Parathyroid adenoma (tissue), 2 donors: Measurements from ENCODE around the gene AKT3.

Experiments used
- H2AFZ ChIP-seq: fragments of 300-600 bp; sonication (generic); one replicate; pipeline ENCODE4 v1.7.0; 2017; ENCODE audit warnings: antibody characterized with exemption, mild to moderate bottlenecking
- H3K27ac ChIP-seq: fragments of 300-600 bp; sonication (generic); one replicate; pipeline ENCODE4 v1.7.0; 2017
- H3K27me3 ChIP-seq: fragments of 300-600 bp; sonication (generic); one replicate; pipeline ENCODE4 v1.7.0; 2017; ENCODE audit warnings: low read length; ENCODE audit not compliant: control insufficient read depth, insufficient read depth
- H3K36me3 ChIP-seq: fragments of 300-600 bp; sonication (generic); one replicate; pipeline ENCODE4 v1.7.0; 2017; ENCODE audit warnings: low read length; ENCODE audit not compliant: control insufficient read depth, insufficient read depth
- H3K4me1 ChIP-seq: fragments of 300-600 bp; sonication (generic); one replicate; pipeline ENCODE4 v1.7.0; 2017; ENCODE audit warnings: control low read depth
- H3K4me2 ChIP-seq: fragments of 300-600 bp; sonication (generic); one replicate; pipeline ENCODE4 v1.7.0; 2017; ENCODE audit warnings: low read length
- H3K4me3 ChIP-seq: fragments of 300-600 bp; sonication (generic); one replicate; pipeline ENCODE4 v1.7.0; 2017; ENCODE audit warnings: low read depth, low read length
- H3K79me2 ChIP-seq: fragments of 300-600 bp; sonication (generic); one replicate; pipeline ENCODE4 v1.7.0; 2017; ENCODE audit warnings: control low read depth
- H3K9ac ChIP-seq: fragments of 300-600 bp; sonication (generic); one replicate; pipeline ENCODE4 v1.7.0; 2017; ENCODE audit warnings: mild to moderate bottlenecking
- H3K9me3 ChIP-seq: fragments of 300-600 bp; sonication (generic); one replicate; pipeline ENCODE4 v1.7.0; 2017; ENCODE audit warnings: low read length; ENCODE audit not compliant: control insufficient read depth
- CTCF ChIP-seq: fragments of 300-600 bp; sonication (generic); IDR thresholded peaks from one replicate; pipeline ENCODE4 v1.7.0; 2017; ENCODE audit warnings: antibody characterized with exemption, mild to moderate bottlenecking
- donor health status: primary hyperparathyroidism.

AKT3 gene

DNA sequence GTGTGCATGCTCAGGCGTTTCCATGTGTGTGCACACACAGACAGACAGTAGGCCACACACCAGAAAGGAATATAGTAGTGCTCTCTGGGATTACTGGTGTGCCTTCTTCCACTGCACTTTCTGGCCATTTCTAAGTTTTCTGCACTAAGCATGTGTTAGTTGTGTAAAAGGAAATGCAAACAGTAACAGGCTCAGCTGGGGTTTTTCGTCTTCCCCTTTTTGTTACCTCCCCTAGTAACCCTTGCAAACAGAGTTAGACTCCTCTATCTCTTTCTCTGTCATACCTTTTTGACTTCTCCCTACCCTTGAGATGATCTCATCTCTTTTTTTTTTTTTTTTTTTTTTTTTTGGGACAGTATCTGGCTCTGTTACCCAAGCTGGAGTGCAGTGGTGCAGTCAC lies 398.0 kb downstream of the AKT3 start:
- H3K9ac ChIP-seq, result no peak overlapping the region
- no peak overlapping the region for H3K4me3 ChIP-seq
- H3K4me1 ChIP-seq, result no peaks in the 10 kb centered on the region
- TF ChIP-seq CTCF, result no peak
- no peaks in the 10 kb centered on the region for H3K27me3 ChIP-seq
- H3K4me2 ChIP-seq, result no peak overlapping the region
- no peak overlapping the region for H2AFZ ChIP-seq
- H3K9me3 ChIP-seq, result no peaks in the 10 kb centered on the region
- no peaks in the 10 kb centered on the region for H3K79me2 ChIP-seq
- H3K27ac ChIP-seq, result no peak overlapping the region
- no peaks in the 10 kb centered on the region for H3K36me3 ChIP-seq

DNA sequence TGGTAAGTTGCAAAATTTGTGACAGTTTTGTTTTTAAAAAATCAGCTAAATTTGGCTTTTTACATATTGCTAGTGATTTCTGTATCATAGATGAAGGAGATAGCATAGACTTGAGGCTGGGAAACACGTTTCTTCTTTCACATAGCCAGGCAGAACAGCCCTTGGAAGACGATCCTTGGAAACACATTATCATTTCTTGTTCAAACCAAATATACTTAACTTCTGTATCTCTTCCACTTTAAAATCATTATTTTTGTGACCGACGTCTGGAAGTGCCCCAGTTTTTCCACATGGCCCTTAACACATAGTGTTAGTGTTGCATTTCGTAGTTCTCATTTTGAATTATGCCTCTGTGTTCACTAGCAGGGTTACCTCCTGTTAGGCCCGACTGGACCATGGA lies 400.7 kb downstream of the AKT3 start:
- Histone ChIP-seq H3K4me1 (no peaks in the 10 kb centered on the region), H3K9me3 (no peaks in the 10 kb centered on the region), H3K36me3 (no peaks in the 10 kb centered on the region), H2AFZ (no peak overlapping the region), H3K4me3 (no peak overlapping the region), H3K9ac (no peak overlapping the region), H3K79me2 (no peaks in the 10 kb centered on the region), H3K4me2 (no peak overlapping the region), H3K27ac (no peak overlapping the region), H3K27me3 (no peaks in the 10 kb centered on the region)
- TF ChIP-seq CTCF, result no peak

- H3K27ac ChIP-seq, result no peak overlapping the region
- no peak overlapping the region for H2AFZ ChIP-seq
- H3K79me2 ChIP-seq, result no peaks in the 10 kb centered on the region
- H3K4me3 ChIP-seq, result no peak overlapping the region
- H3K4me2 ChIP-seq, result no peak overlapping the region
- H3K9me3 ChIP-seq, result no peaks in the 10 kb centered on the region
- no peaks in the 10 kb centered on the region for H3K27me3 ChIP-seq
- no peak overlapping the region for H3K9ac ChIP-seq
- no peak for TF ChIP-seq CTCF
- H3K4me1 ChIP-seq, result no peaks in the 10 kb centered on the region
- H3K36me3 ChIP-seq, result no peaks in the 10 kb centered on the region
Observed at GRCh38 chr1:243447844-243448243, 402.2 kb downstream of the AKT3 start.

- H2AFZ ChIP-seq, result no peak overlapping the region
- no peak overlapping the region for H3K4me3 ChIP-seq
- TF ChIP-seq CTCF, result no peak
- H3K27ac ChIP-seq, result no peak overlapping the region
- H3K27me3 ChIP-seq, result no peaks in the 10 kb centered on the region
- H3K79me2 ChIP-seq, result no peaks in the 10 kb centered on the region
- H3K9ac ChIP-seq, result no peak overlapping the region
- H3K4me1 ChIP-seq, result no peaks in the 10 kb centered on the region
- H3K9me3 ChIP-seq, result no peaks in the 10 kb centered on the region
- H3K4me2 ChIP-seq, result no peak overlapping the region
- no peaks in the 10 kb centered on the region for H3K36me3 ChIP-seq
Observed at GRCh38 chr1:243447347-243447746, 402.7 kb downstream of the AKT3 start.

DNA sequence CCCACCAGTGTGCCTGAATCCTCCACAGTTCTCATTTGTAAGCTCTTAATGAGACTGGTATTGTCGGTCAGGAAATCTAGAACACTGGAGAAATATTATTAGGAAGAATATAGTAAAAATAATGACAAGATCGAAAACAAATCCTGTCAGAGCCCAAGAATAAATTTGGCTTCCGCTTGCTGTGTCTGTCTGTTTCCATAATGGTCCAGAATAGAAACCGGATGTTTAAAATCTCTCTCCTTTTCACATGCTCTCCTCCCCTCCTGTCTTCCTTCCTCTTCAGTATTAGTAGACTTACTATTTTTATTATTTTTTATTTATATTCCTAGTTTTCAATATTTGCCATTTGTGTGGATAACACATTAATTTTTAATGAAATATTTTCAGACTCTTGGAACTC lies 406.5 kb downstream of the AKT3 start:
- H3K9ac ChIP-seq, result no peak overlapping the region
- H3K4me1 ChIP-seq, result peaks cover 1% of the 10 kb centered on the region
- no peaks in the 10 kb centered on the region for H3K27me3 ChIP-seq
- H3K36me3 ChIP-seq, result no peaks in the 10 kb centered on the region
- H3K9me3 ChIP-seq, result no peaks in the 10 kb centered on the region
- H3K4me3 ChIP-seq, result no peak overlapping the region
- H3K27ac ChIP-seq, result no peak overlapping the region
- H3K79me2 ChIP-seq, result no peaks in the 10 kb centered on the region
- no peak for TF ChIP-seq CTCF
- H2AFZ ChIP-seq, result no peak overlapping the region
- H3K4me2 ChIP-seq, result no peak overlapping the region
